SK-N-SH (cell line): ENCODE results near the gene KCTD12. TPM values are rescaled to one million over a fixed set of nuclear protein-coding genes. Genes with fewer than 3 reads are reported as not detected.

Experiments
- CTCF ChIA-PET: fragments of 300-600, 350-600 bp; formaldehyde crosslinking; extraction: SDS; loops from one replicate; lab custom pipeline; 2021; lab: Yijun Ruan, JAX
- POLR2A ChIA-PET: fragments of 350-600 bp; sonication (Branson Sonifier 250); formaldehyde crosslinking; extraction: SDS; loops from one replicate; lab custom pipeline; 2020; ENCODE audit warnings: antibody characterized with exemption, inconsistent platforms; lab: Yijun Ruan, JAX
- DNase-seq: peaks from one replicate; pipeline ENCODE4 v3.0.0; 2012
- H2AFZ ChIP-seq: fragments of 200-600 bp; sonication (generic); 2 replicates; pipeline ENCODE4 v1.8.1; 2016; ENCODE audit warnings: antibody characterized with exemption, mild to moderate bottlenecking, low read depth
- H3F3A ChIP-seq: fragments of 200-600 bp; sonication (generic); replicated peaks from 2 replicates; pipeline ENCODE3; 2016; ENCODE audit warnings: antibody characterized with exemption, mild to moderate bottlenecking; ENCODE audit not compliant: insufficient read depth
- H3K27ac ChIP-seq, 2 experiments: fragments of 200-500 bp in 1 of 2; fragments of 200-600 bp in 1 of 2; sonication (Bioruptor generic) in 1 of 2; sonication (generic), shearing (Covaris generic) in 1 of 2; 2 replicates each; pipeline versions ENCODE4 v1.5.1 to v1.6.1; 2014 to 2016; ENCODE audit warnings: low read depth in 2 of 2, inconsistent platforms in 1 of 2, low read length in 1 of 2, mild to moderate bottlenecking in 1 of 2, mixed read lengths in 1 of 2
- H3K27me3 ChIP-seq: fragments of 200-600 bp; sonication (generic), shearing (Covaris generic); 2 replicates; pipeline ENCODE4 v1.6.1; 2016; ENCODE audit warnings: mixed run types; ENCODE audit not compliant: insufficient read depth
- H3K36me3 ChIP-seq, 2 experiments: fragments of 200-500 bp in 1 of 2; fragments of 200-600 bp in 1 of 2; sonication (Bioruptor generic) in 1 of 2; sonication (generic) in 1 of 2; replicated peaks in 1 of 2; 2 replicates each; pipeline versions ENCODE3 to v1.5.1; 2014 to 2016; ENCODE audit warnings: low read length in 1 of 2, mild to moderate bottlenecking in 1 of 2; ENCODE audit not compliant: insufficient read depth in 2 of 2, control insufficient read depth in 1 of 2
- H3K4me1 ChIP-seq, 2 experiments: fragments of 200-500 bp in 1 of 2; fragments of 200-600 bp in 1 of 2; sonication (Bioruptor generic) in 1 of 2; sonication (generic), shearing (Covaris generic) in 1 of 2; 2 replicates each; pipeline versions ENCODE4 v1.5.1 to v1.6.1; 2014 to 2016; ENCODE audit warnings: low read depth in 1 of 2, low read length in 1 of 2, mixed run types in 1 of 2; ENCODE audit not compliant: insufficient read depth in 2 of 2, control insufficient read depth in 1 of 2
- H3K4me2 ChIP-seq: fragments of 200-600 bp; sonication (generic), shearing (Covaris generic); 2 replicates; pipeline ENCODE4 v1.6.1; 2017; ENCODE audit warnings: mixed run types
- H3K4me3 ChIP-seq, 2 experiments: fragments of 200-500 bp in 1 of 2; fragments of 200-600 bp in 1 of 2; sonication (Bioruptor generic) in 1 of 2; sonication (generic), shearing (Covaris generic) in 1 of 2; 2 replicates each; pipeline versions ENCODE4 v1.5.1 to v1.8.1; 2014 to 2016; ENCODE audit warnings: low read depth in 2 of 2, inconsistent platforms in 1 of 2, low read length in 1 of 2, mild to moderate bottlenecking in 1 of 2, mixed read lengths in 1 of 2, moderate library complexity in 1 of 2
- H3K79me2 ChIP-seq: fragments of 200-600 bp; sonication (generic); 2 replicates; pipeline ENCODE4 v1.8.1; 2017; ENCODE audit warnings: mild to moderate bottlenecking; ENCODE audit not compliant: insufficient read depth
- H3K9ac ChIP-seq: fragments of 200-600 bp; sonication (generic); 2 replicates; pipeline ENCODE4 v1.6.1; 2017; ENCODE audit warnings: mixed run types
- H3K9me2 ChIP-seq: fragments of 200-600 bp; sonication (generic); 2 replicates; pipeline ENCODE4 v1.6.1; 2017; ENCODE audit warnings: mixed run types
- H3K9me3 ChIP-seq: fragments of 200-600 bp; sonication (generic); 2 replicates; pipeline ENCODE4 v1.6.1; 2017; ENCODE audit warnings: mixed run types, mild to moderate bottlenecking, moderate library complexity
- H4K20me1 ChIP-seq: fragments of 200-600 bp; sonication (generic); 2 replicates; pipeline ENCODE4 v1.6.1; 2017; ENCODE audit warnings: mild to moderate bottlenecking, mixed run types; ENCODE audit not compliant: insufficient read depth
- CTCF ChIP-seq: fragments of 200-600 bp; sonication (generic); IDR thresholded peaks from 2 replicates; pipeline ENCODE4 v1.6.1; 2017; ENCODE audit warnings: antibody characterized with exemption, mild to moderate bottlenecking, moderate library complexity
- FOSL2 ChIP-seq: IDR thresholded peaks from 2 replicates; pipeline ENCODE4 v1.4.0; 2012; ENCODE audit warnings: low read depth, mild to moderate bottlenecking, moderate library complexity, borderline replicate concordance
- MXI1 ChIP-seq: IDR thresholded peaks from 2 replicates; pipeline ENCODE4 v1.6.1; 2012; ENCODE audit warnings: mild to moderate bottlenecking, low read depth, low read length, improper control_type of control experiment
- NRF1 ChIP-seq: IDR thresholded peaks from 2 replicates; pipeline ENCODE4 v1.6.1; 2012; ENCODE audit warnings: low read depth, mild to moderate bottlenecking, low read length
- PBX3 ChIP-seq: IDR thresholded peaks from 2 replicates; pipeline ENCODE4; 2012
- RAD21 ChIP-seq: IDR thresholded peaks from 2 replicates; pipeline ENCODE4 v1.6.1; 2012; ENCODE audit warnings: mild to moderate bottlenecking, low read length
- SIN3A ChIP-seq: IDR thresholded peaks from 2 replicates; pipeline ENCODE4 v1.6.1; 2012; ENCODE audit warnings: low read depth, mild to moderate bottlenecking, low read length, moderate library complexity, borderline replicate concordance
- TEAD4 ChIP-seq: IDR thresholded peaks from 2 replicates; pipeline ENCODE4 v1.4.0; 2012; ENCODE audit warnings: mild to moderate bottlenecking, borderline replicate concordance; ENCODE audit not compliant: insufficient read depth
- USF2 ChIP-seq: fragments of 150-350 bp; IDR thresholded peaks from 2 replicates; pipeline ENCODE4 v1.6.1; 2017; ENCODE audit warnings: antibody characterized with exemption, low read length, low read depth, borderline replicate concordance
- WGBS: methylation state at CpG from one replicate; pipeline ENCODE4 v1.1.6; 2017; ENCODE audit warnings: low lambda C conversion rate; 5-methylcytosine and 5-hydroxymethylcytosine counted together
- polyA plus RNA-seq, 3 experiments: library from polyadenylated mRNA; depleted of rRNA; stranded (reverse); fragments of >200 nt; gene quantifications; 2 replicates each; pipeline ENCODE4 v1.2.3, GENCODE V29; 2012

KCTD12 gene
- polyA plus RNA-seq (2012; rRNA removed) = 0.93 and 1.0 TPM in 2 replicates
- polyA plus RNA-seq (2012; cell fraction: cytosol; rRNA removed) = 1.7 TPM in 2 replicates
- polyA plus RNA-seq (2012; cell fraction: nucleus; rRNA removed) = 0.40 and 0.61 TPM in 2 replicates

DNA sequence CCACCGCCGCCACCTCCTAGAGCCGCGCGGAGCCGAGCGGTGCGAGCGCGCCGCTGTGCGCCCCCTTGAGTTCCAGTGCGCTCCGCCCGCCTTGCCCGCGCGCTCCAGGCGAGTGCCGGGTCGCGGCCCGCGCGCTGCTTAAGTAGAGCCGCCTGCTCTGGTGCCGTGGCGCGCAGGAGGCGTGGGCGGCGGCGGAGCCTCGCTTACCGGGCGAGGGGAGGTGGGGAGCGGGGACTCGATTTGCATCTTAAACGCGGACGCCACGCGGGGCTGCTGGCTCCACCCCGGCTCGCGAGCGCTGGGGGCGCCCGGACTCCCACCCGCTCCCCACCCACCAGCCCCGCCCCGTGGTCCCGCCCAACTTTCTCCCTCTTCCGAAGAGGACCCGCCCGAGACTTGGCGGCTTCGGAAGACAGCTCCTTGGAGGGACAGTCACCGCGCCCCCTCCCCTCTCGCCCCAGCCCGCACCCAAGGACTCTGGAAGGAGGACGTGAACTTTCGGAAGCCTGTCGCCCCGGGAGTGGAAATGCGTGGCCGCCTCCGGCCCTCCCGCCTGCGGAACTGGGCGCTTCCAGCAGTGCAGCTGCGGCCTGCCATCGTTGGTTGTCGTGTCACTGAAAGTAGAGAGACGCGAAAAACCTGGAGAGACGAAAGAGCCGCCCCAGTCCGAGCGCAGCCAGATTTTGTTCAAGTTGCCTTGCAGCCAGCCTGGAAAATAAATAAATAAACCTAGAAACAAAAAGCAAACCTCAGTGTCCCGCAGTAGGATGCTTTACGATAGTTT lies at the start of gene KCTD12:
TSS of gene KCTD12 (minus strand) at position 114 of the 784 bp plus-strand sequence. CDS start 257 bp downstream, outside the sequence.
- H3K9ac ChIP-seq = peak within 1 kb of the TSS; percentile 46; the same call in 1 of the 2 replicates
- ChIA-PET POLR2A (interaction anchor here (1.4 to 1.6 kb wide), 2 partner anchors 9 to 38 kb away, joined by 3 to 5 read pairs; no protein-coding TSS in a partner anchor), CTCF (interaction anchor here (0.7 to 7.8 kb wide), 15 partner anchors 12 to 1191 kb away, joined by 3 to 49 read pairs (median 6); no protein-coding TSS in a partner anchor)
- H3K4me1 ChIP-seq = peaks cover 0 to 13% of the 10 kb centered on the region in 2 experiments; a peak in 2 of 4 replicates
- H3K27me3 ChIP-seq = no peaks in the 10 kb centered on the region
- H2AFZ ChIP-seq = peak within 1 kb of the TSS; percentile 85
- no peaks in the 10 kb centered on the region for H3K36me3 ChIP-seq
- peaks cover 6% of the 10 kb centered on the region; the same call in 1 of the 2 replicates for H3K79me2 ChIP-seq
- H3F3A ChIP-seq = peaks cover 5% of the 10 kb centered on the region
- H3K9me3 ChIP-seq = no peaks in the 10 kb centered on the region
- H3K4me3 ChIP-seq = peak within 1 kb of the TSS; percentile 67 to 70
- H3K9me2 ChIP-seq = no peaks in the 10 kb centered on the region
- WGBS = 5% methylated on average over 22 of the region's 83 CpGs
- H3K27ac ChIP-seq = peak within 1 kb of the TSS; percentile 36 to 58; a peak in 3 of 4 replicates
- peak within 1 kb of the TSS; percentile 91 for H3K4me2 ChIP-seq
- H4K20me1 ChIP-seq = no peaks in the 10 kb centered on the region
- TF ChIP-seq CTCF (0 out of 2 replicates have a peak, but pooled peaks have one; percentile 14), NRF1 (no peak), RAD21 (peak; percentile 33; the same call in 1 of the 2 replicates), USF2 (no peak)
- DNase-seq = peak; percentile 86

DNA sequence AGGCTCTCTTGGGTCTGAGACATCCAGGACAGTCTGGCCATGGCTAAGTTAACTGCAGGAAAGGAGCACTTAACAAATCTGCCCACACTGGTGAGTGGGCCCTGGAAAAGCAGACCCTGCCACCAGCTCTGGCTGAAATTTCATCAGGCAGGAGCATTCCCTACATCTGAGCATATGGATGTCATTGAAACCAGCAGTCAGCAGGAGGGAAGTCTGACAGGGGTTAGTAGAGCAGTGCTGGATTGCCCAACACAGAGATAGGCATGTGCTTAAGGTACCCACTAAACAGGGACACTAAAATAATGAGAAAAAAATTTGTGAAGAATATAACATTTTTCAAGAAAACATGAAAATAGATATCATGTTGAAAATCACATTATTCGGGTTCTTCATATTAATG lies 48.5 kb upstream of the KCTD12 start:
- H2AFZ ChIP-seq = no peak overlapping the region
- H3K27me3 ChIP-seq = no peaks in the 10 kb centered on the region
- H3K9ac ChIP-seq = no peak overlapping the region
- H3K4me3 ChIP-seq = no peak overlapping the region
- H3K4me2 ChIP-seq = no peak overlapping the region
- TF ChIP-seq MXI1 = no peak
- TF ChIP-seq FOSL2 = no peak
- no peak for TF ChIP-seq TEAD4
- TF ChIP-seq USF2 = no peak
- no peak for TF ChIP-seq RAD21
- no peak for TF ChIP-seq PBX3
- no peak for TF ChIP-seq SIN3A
- no peaks in the 10 kb centered on the region for H3K79me2 ChIP-seq
- H3K36me3 ChIP-seq = no peaks in the 10 kb centered on the region
- H3K9me2 ChIP-seq = no peaks in the 10 kb centered on the region
- peak; percentile 8 for DNase-seq
- H3K27ac ChIP-seq = no peak overlapping the region
- H3F3A ChIP-seq = peaks cover 9% of the 10 kb centered on the region
- 84% methylated on average over 1 of the region's 1 CpG for WGBS
- CTCF ChIA-PET = no interaction called here
- no peaks in the 10 kb centered on the region for H3K9me3 ChIP-seq
- POLR2A ChIA-PET = no interaction called here
- H4K20me1 ChIP-seq = no peaks in the 10 kb centered on the region
- no peaks in the 10 kb centered on the region for H3K4me1 ChIP-seq
